Measurements from ENCODE around the gene SLC22A14.

- TF ChIP-seq, protein P1, sequence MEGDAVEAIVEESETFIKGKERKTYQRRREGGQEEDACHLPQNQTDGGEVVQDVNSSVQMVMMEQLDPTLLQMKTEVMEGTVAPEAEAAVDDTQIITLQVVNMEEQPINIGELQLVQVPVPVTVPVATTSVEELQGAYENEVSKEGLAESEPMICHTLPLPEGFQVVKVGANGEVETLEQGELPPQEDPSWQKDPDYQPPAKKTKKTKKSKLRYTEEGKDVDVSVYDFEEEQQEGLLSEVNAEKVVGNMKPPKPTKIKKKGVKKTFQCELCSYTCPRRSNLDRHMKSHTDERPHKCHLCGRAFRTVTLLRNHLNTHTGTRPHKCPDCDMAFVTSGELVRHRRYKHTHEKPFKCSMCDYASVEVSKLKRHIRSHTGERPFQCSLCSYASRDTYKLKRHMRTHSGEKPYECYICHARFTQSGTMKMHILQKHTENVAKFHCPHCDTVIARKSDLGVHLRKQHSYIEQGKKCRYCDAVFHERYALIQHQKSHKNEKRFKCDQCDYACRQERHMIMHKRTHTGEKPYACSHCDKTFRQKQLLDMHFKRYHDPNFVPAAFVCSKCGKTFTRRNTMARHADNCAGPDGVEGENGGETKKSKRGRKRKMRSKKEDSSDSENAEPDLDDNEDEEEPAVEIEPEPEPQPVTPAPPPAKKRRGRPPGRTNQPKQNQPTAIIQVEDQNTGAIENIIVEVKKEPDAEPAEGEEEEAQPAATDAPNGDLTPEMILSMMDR (IDR thresholded peaks at IDR 0.05) = no peak
- TF ChIP-seq, protein P2, sequence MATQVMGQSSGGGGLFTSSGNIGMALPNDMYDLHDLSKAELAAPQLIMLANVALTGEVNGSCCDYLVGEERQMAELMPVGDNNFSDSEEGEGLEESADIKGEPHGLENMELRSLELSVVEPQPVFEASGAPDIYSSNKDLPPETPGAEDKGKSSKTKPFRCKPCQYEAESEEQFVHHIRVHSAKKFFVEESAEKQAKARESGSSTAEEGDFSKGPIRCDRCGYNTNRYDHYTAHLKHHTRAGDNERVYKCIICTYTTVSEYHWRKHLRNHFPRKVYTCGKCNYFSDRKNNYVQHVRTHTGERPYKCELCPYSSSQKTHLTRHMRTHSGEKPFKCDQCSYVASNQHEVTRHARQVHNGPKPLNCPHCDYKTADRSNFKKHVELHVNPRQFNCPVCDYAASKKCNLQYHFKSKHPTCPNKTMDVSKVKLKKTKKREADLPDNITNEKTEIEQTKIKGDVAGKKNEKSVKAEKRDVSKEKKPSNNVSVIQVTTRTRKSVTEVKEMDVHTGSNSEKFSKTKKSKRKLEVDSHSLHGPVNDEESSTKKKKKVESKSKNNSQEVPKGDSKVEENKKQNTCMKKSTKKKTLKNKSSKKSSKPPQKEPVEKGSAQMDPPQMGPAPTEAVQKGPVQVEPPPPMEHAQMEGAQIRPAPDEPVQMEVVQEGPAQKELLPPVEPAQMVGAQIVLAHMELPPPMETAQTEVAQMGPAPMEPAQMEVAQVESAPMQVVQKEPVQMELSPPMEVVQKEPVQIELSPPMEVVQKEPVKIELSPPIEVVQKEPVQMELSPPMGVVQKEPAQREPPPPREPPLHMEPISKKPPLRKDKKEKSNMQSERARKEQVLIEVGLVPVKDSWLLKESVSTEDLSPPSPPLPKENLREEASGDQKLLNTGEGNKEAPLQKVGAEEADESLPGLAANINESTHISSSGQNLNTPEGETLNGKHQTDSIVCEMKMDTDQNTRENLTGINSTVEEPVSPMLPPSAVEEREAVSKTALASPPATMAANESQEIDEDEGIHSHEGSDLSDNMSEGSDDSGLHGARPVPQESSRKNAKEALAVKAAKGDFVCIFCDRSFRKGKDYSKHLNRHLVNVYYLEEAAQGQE (IDR thresholded peaks at IDR 0.05; ENCODE audit: insufficient read depth in 1 of 2, low read depth in 2 of 2, low read length in 1 of 2) = no peak
- TF ChIP-seq POLR2AphosphoS5 (IDR thresholded peaks at IDR 0.05; ENCODE audit: low read depth, low read length) = no peak
These were observed 29.4 kb downstream of the SLC22A14 start for GRCh38 chr3:38311476-38311875.

Measured in Panc1 (cell line).